GM21526 (cell line): ENCODE measurements around the gene AANAT.
A peak's percentile ranks its signal among the peaks of the same experiment; 100 is the strongest.

Source experiments
- ATAC-seq: cut with Tn5 transposase; IDR thresholded peaks from one replicate; pipeline ENCODE4 v1.9.1; 2021; ENCODE audit warnings: moderate library complexity; ENCODE audit not compliant: unreplicated experiment, low FRiP score

Gene AANAT

DNA sequence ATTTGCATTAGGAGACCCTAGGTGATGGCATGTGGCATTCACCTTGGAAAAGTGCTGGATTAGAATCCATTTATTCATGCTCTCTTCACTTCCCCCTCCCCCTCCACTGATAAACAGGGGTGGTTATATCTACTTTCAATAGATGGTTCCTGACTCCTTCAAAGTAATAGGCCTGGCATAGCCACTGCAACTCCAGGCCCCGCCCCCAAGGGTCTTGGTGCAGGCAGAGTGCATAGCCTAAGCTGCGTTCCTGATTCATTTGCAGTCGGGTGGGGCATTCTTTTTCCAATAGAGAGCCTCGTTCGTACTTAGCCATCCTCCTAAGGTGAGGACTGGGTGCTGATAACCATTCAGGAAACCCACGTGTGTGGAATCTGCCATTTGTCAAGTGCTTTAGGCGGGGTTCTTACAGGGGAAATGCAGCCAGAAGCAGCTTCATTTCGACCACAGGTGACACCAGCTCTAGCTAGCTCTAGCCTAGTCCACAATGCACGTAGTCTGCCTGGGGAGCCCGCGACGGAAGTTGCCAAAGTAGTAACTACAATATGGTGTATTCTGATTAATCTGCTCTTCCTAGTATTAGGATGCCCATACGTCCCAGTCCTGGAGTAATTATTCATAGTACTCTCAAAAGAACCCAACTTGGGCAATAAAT is 25.6 kb upstream of the AANAT start:
- ATAC-seq, result no peak

DNA sequence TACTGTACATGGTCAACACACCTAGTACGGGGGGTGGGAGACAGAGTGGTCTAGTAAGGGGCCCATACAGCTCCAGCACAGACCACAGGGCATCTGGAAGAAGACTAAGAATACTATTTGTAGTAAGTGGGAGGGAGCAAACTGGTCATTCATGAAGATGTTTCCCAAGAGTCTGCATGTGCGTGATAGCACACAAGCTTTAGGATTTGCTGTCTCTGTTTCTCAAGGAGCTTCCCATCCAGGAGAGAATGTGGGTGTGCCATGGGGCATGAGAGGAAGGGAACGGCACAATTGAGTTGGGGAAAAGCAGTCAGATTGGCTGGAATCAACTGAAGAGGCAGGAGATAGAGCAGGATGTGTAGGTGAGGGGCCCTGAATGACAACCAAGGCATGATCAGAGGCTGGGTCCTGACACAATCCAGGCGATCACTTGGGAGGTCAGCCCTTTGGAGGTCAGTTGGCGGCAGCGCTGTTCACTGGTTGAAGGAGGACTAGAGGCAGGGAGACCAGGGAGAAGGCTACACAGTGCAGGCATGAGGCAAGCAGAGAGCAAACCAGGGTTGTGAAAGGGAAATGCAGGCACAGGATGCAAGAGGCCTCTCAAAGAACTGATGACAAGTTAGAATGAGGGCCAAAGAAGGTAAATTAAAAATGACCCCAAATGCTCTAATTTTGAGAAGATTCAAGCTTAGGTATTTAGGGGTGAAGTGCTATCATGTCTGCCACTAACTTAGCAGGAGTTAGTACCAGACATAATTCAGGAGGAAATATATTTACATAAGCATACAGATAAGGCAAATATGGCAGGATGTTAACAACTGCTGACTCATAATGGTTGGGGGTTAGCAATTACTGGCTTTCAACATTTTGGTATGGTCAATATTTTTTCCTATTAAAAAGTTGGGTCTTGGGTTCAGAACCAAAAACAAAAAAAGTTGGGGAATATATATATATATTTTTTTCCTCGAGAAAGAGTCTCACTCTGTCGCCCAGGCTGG is 24.8 kb upstream of the AANAT start:
- no peak for ATAC-seq

DNA sequence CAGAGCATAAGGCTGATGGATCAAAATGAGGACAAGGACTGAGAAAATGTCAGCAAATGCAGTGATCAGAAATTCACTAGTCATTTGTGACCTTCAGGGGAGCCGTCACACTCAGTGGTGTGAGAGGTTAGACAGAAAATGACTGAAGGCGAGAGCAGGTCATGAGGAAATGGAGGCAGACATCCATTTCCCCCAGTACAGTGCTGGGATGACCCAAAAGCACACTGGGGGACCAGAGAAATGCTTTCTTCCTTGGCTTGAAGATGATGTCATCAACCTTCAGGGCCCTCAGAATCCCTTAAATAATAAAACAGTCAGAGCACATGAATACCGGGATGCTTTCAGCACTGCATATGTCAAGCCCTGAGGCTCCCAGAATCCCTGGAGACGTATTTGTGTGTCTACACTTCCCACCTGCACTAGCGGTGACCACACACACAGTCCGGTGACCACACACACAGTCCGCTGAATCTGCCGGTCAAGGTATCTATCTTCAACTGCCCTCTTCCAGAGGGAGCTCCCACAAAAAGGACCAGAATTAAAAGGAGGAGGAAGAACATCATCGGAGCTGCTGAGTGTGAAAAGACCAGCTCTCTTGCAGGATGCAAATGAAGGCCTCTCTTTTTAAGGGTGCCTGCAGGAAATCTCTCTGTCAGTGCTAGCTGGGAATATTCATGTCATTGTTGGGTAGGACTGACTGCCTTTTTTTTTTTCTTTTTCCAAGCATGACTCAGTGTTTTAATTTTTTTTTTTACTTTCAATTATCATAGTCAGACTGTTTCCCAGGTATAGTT is 22.7 kb upstream of the AANAT start:
- ATAC-seq, result no peak

DNA sequence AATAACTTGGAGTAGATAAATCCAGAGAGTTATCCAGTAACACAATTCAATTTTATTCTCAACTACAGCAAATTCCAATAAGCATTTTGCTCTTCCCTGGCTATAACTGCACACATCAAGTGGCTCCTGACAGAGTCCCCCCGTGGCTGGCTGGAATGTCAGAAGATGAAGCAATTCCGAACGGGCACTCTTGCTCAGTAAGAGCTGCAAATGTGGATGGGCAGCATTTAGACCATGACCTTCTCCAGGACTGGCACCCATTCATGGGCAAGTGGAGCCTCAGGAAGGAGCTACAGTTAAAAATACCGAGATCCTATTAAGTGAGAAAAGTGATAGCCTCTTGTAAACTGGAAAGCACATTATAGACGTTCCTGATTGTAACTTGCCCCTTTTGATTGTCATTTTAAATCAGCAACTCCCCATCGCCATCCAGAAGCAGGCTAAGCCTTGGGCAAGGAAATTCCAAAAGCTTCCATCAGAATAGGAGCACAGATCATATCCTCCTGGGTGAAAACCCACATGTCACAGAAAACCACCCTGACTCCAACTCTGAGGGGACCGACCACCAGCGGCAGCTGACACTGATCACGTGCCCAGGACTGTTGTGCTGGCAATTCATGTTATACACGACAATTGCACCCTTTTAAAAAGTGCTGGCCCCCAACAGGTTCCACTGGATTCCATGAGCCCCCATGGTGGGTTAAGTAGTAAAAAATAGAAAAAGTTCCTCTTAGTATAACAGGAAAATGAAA is 21.5 kb upstream of the AANAT start:
- ATAC-seq, result no peak

DNA sequence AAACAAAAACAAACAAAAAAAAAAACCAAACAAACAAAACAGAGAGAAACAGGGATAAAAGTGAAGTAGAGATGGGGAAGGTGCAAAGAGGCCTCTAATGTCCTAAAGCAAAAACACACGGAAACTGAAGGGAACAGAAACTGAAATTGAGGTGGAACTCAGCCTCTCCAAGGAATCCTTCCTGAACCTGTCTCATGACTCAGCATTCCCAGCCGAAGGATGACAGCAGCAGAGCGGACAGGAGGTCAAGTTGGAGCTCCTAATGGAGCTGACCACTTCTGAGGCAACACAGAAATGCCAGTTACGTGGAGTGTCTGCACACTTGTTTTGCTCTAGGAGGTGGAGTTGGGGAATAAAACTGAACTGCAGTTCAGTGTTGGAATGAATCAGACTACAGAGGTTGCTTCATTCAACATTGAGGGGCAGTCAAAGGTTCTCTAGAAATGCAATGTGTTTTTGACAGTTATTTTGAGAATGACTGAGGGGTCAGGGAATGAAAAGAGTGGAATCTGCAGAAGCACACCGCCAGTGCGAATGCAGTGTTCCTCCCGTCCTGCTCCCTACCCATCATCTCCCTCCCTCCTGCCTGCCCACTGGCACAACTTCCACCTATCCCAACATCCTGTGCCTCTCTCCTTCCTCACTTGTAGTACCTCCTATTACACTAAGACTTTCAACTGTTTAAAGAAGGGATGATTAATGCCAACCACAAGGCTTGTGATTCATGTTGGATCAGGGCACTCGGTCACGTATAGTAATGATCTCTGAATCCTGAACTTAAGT is 20.8 kb upstream of the AANAT start:
- no peak for ATAC-seq

DNA sequence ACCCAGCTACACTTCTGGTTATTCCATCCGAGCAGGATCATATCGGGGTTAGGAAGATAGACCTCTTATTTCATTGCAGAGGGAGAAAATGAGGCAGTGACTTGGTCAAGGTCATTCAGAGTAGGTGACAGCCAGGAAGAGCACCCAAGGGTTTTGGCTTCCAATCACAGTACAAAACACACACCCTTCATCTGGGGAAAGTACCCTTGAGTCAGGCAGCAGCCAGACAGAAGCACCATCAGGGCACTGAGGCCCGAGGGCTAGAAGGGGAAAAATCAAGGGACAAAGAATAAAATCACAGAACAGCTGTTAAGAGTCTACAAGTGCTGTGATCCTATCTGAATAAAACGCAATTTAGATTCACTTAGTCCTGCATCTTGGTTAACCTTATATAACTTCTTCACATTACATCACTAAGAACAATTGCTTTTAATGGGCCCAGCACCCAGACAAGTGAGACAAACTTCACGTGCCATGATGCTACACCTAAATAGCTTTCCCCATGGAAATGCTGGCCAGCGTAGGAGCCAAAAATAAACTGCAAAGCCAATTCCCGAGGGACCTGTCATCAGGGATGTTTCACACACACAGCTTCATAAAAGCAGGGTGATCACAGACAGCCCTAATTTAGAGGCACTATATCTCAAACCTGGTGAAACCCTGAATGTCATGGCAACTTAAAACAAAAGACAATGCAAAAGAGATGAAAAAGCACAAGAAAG is 19.3 kb upstream of the AANAT start:
- ATAC-seq, result no peak

DNA sequence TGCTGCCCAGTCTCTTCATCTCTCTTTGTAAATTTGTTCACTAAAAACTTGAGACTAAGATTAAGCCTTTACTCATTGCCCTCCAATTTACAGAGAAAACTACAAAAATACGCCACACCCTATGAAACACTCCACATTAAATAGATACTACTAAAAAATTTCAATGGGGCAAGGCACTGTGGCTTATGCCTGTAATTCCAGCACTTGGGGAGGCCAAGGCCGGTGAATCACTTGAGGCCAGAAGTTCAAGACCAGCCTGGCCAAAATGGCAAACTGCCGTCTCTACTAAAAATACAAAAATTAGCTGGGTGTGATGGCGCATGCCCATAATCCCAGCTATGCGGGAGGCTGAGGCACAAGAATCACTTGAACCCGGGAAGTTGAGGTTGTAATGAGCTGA is 18.3 kb upstream of the AANAT start:
- ATAC-seq, result no peak

DNA sequence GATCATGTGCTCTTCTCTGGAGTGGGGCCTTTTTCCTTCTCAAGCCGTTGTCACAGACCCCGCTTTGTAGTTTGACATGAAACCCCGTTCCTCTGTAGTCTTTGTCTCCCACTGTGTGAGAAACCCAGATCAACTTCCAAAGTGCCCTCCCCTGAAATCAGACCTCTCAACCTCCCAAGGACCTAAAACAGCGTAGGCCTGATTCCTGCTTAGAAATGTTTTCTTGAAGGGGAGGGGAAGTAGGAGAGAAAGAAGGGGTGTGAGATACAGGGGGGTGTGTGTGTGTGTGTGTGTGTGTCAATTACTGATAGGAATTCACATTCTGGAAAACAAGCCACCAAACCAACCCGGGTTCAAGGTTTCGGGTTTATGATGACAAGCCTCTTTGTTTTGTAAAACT is 15.9 kb upstream of the AANAT start:
- no peak for ATAC-seq

DNA sequence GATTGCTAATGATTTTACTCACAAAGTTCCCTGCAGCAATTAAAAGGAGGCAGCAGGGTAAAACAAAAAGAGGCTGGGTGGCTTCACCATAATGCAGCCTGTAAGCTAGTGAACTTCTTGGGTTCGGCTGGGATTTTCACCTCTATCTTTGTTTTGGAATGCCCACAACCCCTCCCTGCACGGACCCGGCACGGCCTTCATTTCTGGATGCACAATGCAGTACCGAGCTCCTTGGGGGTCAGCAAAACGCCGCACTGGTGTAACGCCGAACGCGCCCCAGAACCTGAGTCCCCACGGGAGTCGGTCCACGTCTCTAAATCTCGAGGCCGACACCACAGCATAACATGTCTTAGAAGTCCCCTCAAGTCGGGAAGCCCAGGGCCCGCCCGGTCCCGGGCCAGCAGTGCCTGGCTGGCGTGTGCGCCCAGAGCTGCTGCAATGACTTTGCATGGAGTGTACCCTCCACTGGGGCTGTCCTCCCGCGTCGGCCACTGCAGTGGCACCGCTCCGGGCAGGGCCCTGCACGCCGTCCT is 15.2 kb upstream of the AANAT start:
- peak; percentile 8 for ATAC-seq

DNA sequence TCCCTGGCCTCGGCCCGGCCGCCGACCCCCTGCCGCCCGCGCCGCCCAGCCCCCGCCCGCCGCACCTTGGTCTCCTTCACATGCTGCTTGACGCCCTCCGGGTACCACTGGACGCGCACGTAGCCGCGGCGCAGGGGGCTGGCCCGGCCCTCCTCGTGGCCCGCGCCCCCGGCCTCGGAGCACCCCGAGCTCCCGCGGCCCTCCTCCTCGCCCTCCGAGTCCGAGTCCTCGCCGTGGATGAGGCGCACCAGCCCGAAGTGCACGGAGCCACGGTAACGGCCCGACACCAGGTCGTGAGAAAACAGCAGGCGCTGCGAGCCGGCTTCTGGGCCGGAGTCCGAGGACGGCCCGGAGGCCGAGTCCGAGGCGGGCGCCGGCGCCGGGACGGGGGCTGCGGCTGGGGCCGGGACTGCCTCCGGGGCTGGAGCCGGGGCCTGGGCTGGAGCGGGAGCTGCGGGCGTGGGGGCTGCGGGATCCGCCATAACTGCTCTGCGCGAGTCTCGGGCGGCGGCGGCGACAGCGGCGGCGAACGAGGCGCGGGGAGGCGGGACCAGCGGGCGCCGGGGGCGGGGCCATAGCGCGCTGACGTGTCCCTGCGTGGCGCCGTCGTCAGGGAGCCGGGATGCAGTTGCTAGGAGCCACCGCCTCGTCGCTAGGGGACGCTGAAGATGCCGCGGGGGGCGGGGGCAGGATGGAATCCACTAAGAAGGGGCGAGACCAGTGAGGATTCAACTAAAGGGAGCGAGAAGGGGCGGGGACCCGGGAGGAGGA is 14.6 kb upstream of the AANAT start, which contains the start of gene UBE2O:
Gene UBE2O (minus strand): TSS at position 493 of the 771 bp plus-strand sequence. CDS start 11 bp downstream, at position 482.
- peak; percentile 76 for ATAC-seq

DNA sequence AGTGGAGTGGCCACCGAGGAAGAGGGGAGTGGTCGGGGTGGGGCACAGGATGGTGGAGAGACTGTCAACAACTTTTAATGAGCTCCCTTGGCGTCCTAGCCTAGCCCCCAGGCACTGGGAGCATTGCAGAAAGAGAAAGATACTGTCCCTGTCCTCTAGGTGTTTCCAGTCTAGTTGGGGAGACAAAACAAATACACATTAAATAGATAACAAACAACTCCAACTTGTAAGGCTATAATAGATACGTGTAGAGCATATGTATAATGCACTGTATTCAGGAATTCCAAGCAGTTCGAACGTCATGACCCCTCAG is 14.0 kb upstream of the AANAT start:
- no peak for ATAC-seq

DNA sequence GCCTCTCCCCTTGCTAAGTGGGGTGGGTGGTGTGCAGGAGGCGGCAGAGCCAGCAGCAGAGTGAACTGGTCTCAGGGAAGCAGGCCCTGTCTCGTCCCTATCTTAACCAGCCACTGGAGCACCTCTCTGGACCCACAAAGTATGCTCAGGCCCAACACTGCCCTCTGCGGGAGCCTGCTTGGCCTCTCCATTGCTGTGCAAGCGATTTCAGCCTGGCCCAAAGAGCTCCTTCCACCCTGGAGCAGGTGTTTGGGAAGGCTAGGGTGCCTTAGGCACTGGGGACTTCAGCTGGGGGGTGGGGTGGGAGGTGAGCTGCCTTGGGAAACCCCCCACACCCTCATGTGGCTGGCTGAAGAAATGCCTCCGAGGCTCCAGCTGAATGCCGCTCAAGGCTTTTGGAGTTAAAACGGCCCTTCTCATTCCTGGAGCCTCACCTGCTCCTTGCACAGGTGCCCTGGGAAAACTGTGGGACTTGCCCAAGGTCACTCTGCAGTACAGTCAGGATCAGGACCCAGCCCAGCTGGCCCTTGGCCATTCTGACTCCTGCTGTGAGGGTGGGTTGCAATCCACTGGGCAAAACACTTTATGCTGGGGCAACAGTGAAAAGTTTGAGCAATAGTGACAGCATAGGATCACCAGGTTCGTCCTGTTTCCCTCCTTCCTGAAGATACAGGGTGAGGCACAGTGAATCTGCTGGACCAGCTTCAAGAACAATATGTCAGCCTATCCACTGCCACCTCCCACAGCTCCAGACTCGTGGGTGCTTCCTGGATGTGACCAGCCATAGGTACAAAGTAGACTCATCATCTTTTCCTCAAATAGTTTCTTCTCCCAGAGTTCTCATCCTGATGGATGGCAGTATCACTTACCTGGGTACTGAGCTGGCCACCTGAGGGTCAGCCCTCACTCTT is 8.6 kb upstream of the AANAT start:
- ATAC-seq, result no peak

DNA sequence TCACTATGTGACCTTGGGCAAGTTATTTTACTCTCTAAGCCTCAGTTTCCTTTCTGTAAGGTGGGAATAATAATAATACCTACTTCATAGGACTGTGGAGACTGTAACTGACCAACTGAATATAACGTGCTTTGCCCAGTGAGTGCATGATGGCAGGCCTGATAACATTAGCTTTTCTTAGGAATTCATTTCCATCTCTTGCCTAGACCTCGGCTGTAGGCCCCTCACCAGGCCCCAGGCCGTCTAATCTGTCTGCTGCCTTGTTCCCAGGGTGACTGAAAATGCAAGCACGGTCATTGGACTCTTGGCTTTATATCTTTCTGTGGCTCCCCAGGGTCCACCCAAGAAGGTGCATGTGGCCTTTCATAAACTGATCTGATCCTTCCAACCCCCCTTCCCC is 7.7 kb upstream of the AANAT start:
- ATAC-seq, result no peak

DNA sequence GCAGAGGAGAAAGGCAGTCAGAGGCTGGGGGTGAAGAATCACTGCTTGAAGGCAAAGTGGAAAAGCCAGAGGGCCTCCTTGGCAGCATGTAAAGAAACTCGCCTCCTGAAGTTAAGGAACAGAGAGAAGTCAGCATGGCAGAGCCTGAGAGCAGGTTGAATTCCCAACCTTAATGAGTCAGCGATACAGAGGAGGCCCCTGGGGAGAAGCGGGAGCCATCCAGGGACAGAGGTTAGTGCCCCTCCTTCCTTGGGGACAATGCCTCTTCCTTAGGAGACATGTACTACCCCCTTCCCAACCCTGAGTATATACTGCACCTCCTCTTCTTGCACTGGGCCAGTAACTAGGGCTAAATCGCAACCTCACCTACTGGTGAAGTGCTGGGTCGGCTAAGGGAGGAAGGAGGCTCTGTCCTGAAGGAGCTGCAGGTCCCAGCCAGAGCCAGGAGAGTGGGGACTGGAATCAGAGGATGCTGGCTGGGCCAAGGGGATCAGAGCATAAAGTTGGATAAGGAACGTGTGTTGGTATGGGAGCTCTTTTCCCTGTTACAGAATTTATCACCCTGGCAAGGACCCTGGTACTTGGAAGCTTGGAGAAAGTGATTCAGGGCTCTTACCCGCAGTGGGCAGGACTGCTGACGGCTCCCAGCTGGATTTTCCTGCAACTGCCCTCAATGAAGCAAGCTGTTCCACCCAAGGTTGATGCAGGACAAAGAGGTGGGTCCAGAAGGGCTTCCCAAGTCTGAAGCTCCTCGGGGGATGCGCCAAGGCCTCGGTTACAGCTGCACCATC is 5.4 kb upstream of the AANAT start:
- no peak for ATAC-seq

DNA sequence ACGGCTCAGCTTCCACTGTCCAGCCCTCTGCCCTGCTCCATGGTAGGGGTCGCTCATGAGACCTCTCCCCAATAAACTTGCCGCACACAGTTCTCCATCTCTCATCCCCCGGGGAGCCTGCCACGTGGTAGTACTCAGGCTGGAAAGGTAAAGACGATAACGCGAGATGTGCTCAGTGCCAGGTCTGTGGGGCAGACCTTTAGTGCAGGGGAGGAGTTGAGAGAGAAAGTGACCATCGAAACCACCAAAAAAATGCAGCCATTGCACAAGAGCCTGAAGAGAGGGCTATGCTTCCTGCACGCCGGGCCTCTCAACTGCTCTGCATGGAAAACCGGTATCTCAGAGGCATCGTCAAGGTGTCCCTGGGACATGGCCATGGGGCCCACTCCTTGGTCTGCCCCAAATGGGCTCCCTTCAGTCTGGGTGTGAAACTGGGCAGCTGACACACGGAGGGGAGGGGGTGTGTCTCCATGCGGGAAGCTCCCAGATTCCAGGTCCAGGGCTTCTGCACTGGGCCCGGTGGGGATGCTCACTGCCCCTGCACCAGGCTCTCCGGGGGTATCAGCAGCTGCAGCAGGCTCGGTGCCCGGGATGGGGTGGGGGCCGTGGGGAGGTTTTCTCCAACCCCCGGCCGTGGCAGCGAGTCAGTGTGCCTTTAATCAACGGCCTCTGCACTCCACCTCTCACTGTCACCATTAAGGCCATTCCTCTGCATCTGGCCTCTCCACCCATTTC is 4.7 kb upstream of the AANAT start:
- ATAC-seq, result no peak

DNA sequence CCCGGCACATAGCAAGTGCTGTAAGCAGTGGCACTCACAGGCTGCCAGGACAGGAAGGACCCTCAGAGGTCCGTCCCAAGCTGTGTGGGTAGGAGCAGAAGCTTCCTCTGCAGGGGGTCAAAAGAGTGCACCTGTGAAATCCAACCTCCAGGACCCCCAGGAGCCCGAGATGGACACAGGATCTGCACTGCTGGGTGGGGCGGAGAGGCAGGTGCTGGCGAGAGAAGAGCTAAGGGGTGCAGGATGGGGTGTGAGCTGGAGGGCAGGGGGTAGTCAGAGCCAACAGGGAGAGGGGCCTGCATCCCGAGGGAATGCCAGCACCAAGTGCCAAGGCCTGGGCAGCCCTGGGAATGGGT is 650 bp upstream of the AANAT start:
- ATAC-seq, result no peak
